Measurements from ENCODE around the gene KIAA1328.

KIAA1328 gene

DNA sequence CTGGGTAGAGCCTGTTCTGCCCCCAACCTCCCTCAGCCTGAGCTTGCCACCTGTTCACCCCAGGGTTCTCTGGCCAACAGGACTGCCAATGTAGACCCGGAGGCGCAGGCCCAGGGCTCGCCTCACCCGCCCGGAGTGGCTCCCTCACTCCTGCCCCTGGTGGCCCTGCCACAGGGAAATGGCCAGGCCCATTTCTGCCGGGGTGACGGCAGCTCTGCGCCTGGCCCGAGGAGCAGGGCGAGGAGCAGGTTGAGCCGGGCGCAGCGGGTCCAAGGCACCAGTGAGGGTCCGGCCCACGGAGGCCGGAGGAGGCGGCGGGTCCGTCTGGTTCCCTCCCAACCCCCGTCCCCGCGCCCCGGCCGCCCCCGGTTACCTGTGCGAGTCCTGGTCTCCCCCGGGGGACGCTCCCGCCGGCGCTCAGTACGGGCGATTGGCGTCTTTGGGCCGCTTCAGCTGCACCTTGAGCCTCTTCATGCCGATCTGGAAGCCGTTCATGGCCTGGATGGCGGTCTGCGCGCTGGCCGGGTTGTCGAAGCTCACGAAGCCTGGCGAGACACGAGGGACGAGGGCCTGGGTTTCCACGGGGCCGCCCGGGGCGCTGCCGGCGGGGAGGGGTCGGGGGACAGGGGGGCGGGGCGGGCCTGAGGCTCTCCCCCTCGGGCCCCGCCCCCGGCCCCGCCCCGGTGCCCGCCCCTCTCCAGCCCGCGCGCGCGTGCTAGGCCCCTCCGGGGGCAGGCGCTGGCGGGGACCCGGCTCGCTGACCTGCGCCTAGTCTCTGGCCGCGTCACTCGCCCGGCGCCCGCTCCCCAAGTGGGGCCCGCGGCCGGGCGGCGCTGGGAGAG is 424.7 kb downstream of the KIAA1328 start:
- ChIA-PET CTCF (no interaction called here), POLR2A (ENCODE audit: low non-redundant PET) (no interaction called here)
- peak; percentile 10 for DNase-seq (ENCODE audit: low spot score)
- TF ChIP-seq, protein P1, sequence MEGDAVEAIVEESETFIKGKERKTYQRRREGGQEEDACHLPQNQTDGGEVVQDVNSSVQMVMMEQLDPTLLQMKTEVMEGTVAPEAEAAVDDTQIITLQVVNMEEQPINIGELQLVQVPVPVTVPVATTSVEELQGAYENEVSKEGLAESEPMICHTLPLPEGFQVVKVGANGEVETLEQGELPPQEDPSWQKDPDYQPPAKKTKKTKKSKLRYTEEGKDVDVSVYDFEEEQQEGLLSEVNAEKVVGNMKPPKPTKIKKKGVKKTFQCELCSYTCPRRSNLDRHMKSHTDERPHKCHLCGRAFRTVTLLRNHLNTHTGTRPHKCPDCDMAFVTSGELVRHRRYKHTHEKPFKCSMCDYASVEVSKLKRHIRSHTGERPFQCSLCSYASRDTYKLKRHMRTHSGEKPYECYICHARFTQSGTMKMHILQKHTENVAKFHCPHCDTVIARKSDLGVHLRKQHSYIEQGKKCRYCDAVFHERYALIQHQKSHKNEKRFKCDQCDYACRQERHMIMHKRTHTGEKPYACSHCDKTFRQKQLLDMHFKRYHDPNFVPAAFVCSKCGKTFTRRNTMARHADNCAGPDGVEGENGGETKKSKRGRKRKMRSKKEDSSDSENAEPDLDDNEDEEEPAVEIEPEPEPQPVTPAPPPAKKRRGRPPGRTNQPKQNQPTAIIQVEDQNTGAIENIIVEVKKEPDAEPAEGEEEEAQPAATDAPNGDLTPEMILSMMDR (conservative IDR thresholded peaks at IDR 0.05; ENCODE audit: low read depth) = no peak
- no peak overlapping the region for H3K27ac ChIP-seq

DNA sequence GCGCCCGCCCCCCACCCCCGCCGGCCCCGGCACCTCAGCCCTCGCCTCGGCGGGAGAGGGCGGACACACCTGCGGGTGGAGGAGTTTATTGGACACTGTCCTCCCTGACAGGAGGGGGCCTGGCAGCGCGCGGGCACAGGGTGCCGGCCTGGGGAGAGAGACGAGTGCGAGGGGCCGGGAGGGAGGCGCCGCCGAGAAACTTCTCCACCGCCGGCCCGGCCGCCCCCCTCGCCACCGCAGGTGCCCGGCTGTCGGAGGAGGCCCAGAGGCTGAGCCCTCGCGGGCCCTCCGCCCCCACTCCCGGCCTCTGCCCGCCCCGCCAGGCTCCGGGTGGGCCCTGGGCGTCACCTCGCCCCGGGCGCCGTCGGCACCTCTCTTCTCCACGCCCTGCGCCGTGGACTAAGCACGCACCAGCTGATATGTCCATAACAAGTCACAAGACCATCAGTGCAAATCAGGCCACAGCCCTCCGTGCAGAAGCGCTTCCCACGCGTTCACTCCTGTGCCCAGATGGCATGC is 425.4 kb downstream of the KIAA1328 start:
- ChIA-PET CTCF (no interaction called here), POLR2A (ENCODE audit: low non-redundant PET) (no interaction called here)
- DNase-seq (ENCODE audit: low spot score) = no peak
- no peak overlapping the region for H3K27ac ChIP-seq
- TF ChIP-seq, protein P1 (conservative IDR thresholded peaks at IDR 0.05; ENCODE audit: low read depth) = no peak

DNA sequence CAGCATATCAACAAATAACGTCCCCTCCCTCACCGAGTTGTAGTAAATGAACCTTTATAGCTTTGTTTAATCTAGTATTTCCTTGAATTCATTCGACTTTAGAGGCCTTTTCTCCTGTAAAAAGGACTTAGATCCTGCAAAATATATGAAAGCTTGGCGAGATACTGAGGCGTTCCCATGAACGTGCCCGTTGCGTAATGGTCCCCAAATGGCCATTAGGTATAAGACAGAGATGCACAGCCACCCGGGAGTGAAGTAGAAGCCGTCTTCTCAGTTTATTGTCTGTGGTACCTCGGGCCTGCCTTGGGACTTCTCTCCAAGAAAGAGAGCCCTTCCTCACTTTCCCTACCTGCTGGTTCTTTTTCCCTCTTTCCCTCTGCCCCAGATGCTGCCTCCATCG is 426.0 kb downstream of the KIAA1328 start:
- H3K27ac ChIP-seq = no peak overlapping the region
- CTCF ChIA-PET = no interaction called here
- TF ChIP-seq, protein P1 (conservative IDR thresholded peaks at IDR 0.05; ENCODE audit: low read depth) = no peak
- no peak for DNase-seq (ENCODE audit: low spot score)
- POLR2A ChIA-PET (ENCODE audit: low non-redundant PET) = no interaction called here

DNA sequence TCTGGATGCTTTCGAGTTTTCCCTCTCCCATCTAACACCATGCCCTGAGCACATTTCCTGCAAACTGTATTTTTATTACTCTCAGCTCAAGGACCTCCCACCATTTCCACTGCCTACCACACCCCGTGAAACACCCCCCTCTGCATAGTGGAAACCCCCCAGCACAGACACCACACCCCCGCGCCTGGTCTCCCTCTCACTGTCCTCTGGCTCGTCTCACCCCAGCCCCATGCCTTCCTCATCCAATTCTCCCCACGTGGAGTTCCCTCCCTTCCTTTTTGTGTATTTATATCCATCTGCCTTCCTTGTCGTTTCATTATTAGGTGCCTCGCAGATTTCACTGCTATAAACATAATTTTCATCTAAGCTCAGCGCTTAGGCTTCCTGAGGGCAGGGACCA is 429.2 kb downstream of the KIAA1328 start:
- no peak for DNase-seq (ENCODE audit: low spot score)
- TF ChIP-seq, protein P1 (conservative IDR thresholded peaks at IDR 0.05; ENCODE audit: low read depth) = no peak
- CTCF ChIA-PET = interaction anchor here (0.6 kb wide), 1 partner anchor 85 kb away, joined by 3 read pairs; no protein-coding TSS in a partner anchor
- H3K27ac ChIP-seq = no peak overlapping the region
- POLR2A ChIA-PET (ENCODE audit: low non-redundant PET) = no interaction called here

DNA sequence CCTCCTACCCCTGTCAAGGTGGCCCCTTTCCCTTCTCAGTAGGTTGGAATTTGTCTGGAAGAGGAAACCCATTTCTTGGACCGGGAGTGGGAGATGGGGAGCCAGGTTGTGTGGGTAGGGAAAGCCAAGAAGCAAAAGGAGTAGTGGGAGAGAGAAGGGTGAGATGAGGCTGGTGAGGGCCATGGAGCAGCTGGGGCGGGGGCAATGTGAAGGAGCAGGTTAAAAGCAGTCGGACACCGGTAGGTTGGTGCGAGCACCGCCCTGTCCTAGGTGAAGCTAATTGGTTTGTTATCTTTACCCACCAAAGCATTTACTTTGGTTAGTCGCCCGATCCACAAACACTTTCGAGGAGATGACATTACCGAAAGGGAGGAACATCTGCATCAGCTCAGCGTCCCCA is 429.9 kb downstream of the KIAA1328 start:
- POLR2A ChIA-PET (ENCODE audit: low non-redundant PET) = no interaction called here

DNA sequence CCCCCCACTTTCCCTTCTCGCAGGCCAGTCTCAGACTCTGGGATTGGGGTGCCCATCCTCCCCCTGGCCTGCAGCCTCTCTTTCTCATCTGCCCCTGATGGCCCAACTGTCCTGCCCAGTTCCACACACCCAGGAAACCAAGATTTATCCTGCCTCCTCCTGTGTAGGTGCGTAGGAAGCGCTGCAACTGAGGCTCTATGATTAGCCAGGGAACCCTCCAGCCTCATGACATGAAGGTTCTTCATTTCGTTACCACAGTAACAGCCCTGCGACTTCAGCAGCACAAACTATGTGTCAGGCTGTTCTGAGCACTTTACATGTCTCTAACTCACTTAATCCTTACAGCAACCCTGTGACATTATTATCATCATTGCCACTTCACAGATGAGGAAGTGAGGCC is 430.8 kb downstream of the KIAA1328 start:
- DNase-seq (ENCODE audit: low spot score) = no peak
- ChIA-PET POLR2A (ENCODE audit: low non-redundant PET) (no interaction called here), CTCF (no interaction called here)
- H3K27ac ChIP-seq = no peak overlapping the region
- TF ChIP-seq, protein P1 (conservative IDR thresholded peaks at IDR 0.05; ENCODE audit: low read depth) = no peak

More for the DNA sequence above, 429.9 kb downstream of the KIAA1328 start:
- no peak overlapping the region for H3K27ac ChIP-seq
- CTCF ChIA-PET = no interaction called here
- TF ChIP-seq, protein P1 (conservative IDR thresholded peaks at IDR 0.05; ENCODE audit: low read depth) = no peak
- DNase-seq (ENCODE audit: low spot score) = no peak
